Measurements from ENCODE around the gene C1orf226. TPM values are rescaled to one million over a fixed set of nuclear protein-coding genes. Genes with fewer than 3 reads are reported as not detected.
A peak's percentile ranks its signal among the peaks of the same experiment; 100 is the strongest.

The C1orf226 gene
- total and polyA plus RNA-seq, 9 of the 15 experiments (the other 6 are each of a cell fraction or from before 2014, with no cell fraction given): 0.10 to 1.4 (median 0.47) TPM

DNA sequence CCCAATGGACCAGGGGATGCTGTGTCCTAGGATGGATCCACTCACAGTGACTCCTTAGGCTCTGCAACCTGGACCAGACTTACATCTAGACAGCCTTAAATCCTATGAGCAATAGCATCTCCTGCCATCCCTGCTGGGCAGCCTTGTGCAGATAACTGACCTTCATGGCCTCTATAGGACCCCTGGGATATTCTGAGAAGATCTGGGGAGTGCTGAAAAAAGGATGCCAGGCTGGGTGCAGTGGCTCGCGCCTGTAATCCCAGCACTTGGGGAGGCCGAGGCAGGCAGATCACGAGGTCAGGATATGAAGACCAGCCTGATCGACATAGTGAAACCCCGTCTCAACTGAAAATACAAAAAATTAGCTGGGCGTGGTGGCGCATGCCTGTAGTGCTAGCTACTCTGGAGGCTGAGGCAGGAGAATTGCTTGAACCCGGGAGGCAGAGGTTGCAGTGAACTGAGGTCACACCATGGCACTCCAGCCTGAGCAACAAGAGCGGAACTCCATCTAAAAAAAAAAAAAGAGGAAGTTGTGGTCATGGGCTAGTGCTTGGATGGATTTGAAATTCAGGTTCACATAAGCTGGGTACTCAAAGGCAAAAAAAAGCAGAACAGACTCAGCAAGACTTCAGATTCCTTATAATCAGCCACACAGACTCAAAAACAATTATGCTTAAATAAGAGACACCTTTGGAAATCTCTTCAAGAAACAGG, 41.3 kb downstream of the C1orf226 start (continued):
- TF ChIP-seq PPARD (CRISPR knock-in tag; IDR thresholded peaks at IDR 0.05) (no peak), ZBTB49 (CRISPR knock-in tag; IDR thresholded peaks at IDR 0.05; ENCODE audit: borderline replicate concordance) (no peak), ZNF77 (CRISPR knock-in tag; IDR thresholded peaks at IDR 0.05) (no peak), HLTF (IDR thresholded peaks at IDR 0.05) (no peak), RCOR1 (IDR thresholded peaks at IDR 0.05; ENCODE audit: borderline replicate concordance in 1 of 2, low read depth in 2 of 2, low read length in 2 of 2) (peak in 1 of 2 experiments; percentile 70; a peak in 1 of 4 replicates), MXI1 (IDR thresholded peaks at IDR 0.05; ENCODE audit: low read depth, low read length) (no peak), POLR2G (IDR thresholded peaks at IDR 0.05; ENCODE audit: low read depth, low read length) (no peak), ZNF140 (CRISPR knock-in tag; IDR thresholded peaks at IDR 0.05) (no peak), TFAM (CRISPR knock-in tag; conservative IDR thresholded peaks at IDR 0.05) (no peak), SP1 (CRISPR knock-in tag; IDR thresholded peaks at IDR 0.05) (no peak), ZNF695 (CRISPR knock-in tag; IDR thresholded peaks at IDR 0.05) (no peak), PURB (CRISPR knock-in tag; IDR thresholded peaks at IDR 0.05; ENCODE audit: low read depth) (no peak), SPI1 (IDR thresholded peaks at IDR 0.05; ENCODE audit: borderline replicate concordance, low read depth, low read length) (peak; percentile 96), ATF4 (CRISPR knock-in tag; IDR thresholded peaks at IDR 0.05) (no peak), ZNF76 (CRISPR knock-in tag; IDR thresholded peaks at IDR 0.05; ENCODE audit: borderline replicate concordance) (no peak), XRCC3 (IDR thresholded peaks at IDR 0.05) (no peak)
- TF ChIP-seq, protein P1, sequence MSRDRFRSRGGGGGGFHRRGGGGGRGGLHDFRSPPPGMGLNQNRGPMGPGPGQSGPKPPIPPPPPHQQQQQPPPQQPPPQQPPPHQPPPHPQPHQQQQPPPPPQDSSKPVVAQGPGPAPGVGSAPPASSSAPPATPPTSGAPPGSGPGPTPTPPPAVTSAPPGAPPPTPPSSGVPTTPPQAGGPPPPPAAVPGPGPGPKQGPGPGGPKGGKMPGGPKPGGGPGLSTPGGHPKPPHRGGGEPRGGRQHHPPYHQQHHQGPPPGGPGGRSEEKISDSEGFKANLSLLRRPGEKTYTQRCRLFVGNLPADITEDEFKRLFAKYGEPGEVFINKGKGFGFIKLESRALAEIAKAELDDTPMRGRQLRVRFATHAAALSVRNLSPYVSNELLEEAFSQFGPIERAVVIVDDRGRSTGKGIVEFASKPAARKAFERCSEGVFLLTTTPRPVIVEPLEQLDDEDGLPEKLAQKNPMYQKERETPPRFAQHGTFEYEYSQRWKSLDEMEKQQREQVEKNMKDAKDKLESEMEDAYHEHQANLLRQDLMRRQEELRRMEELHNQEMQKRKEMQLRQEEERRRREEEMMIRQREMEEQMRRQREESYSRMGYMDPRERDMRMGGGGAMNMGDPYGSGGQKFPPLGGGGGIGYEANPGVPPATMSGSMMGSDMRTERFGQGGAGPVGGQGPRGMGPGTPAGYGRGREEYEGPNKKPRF (IDR thresholded peaks at IDR 0.05; ENCODE audit: low read depth, low read length): no peak
- TF ChIP-seq, protein P2, sequence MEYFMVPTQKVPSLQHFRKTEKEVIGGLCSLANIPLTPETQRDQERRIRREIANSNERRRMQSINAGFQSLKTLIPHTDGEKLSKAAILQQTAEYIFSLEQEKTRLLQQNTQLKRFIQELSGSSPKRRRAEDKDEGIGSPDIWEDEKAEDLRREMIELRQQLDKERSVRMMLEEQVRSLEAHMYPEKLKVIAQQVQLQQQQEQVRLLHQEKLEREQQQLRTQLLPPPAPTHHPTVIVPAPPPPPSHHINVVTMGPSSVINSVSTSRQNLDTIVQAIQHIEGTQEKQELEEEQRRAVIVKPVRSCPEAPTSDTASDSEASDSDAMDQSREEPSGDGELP (CRISPR knock-in tag; IDR thresholded peaks at IDR 0.05; ENCODE audit: borderline replicate concordance): no peak
- TF ChIP-seq, protein P3, sequence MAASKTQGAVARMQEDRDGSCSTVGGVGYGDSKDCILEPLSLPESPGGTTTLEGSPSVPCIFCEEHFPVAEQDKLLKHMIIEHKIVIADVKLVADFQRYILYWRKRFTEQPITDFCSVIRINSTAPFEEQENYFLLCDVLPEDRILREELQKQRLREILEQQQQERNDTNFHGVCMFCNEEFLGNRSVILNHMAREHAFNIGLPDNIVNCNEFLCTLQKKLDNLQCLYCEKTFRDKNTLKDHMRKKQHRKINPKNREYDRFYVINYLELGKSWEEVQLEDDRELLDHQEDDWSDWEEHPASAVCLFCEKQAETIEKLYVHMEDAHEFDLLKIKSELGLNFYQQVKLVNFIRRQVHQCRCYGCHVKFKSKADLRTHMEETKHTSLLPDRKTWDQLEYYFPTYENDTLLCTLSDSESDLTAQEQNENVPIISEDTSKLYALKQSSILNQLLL (CRISPR knock-in tag; IDR thresholded peaks at IDR 0.05; ENCODE audit: borderline replicate concordance): no peak
